GM21737 (cell line): ENCODE data around the gene SPOCK2.
"Not testable (repeated sequence)": the region's sequence is repeated elsewhere in the genome, so short reads cannot be mapped to it uniquely, and the experiment has no call there.

Experiments
- ATAC-seq: cut with Tn5 transposase; IDR thresholded peaks from one replicate; pipeline ENCODE4 v1.9.1; 2021; ENCODE audit warnings: mild to moderate bottlenecking, moderate library complexity; ENCODE audit not compliant: unreplicated experiment

The SPOCK2 gene

DNA sequence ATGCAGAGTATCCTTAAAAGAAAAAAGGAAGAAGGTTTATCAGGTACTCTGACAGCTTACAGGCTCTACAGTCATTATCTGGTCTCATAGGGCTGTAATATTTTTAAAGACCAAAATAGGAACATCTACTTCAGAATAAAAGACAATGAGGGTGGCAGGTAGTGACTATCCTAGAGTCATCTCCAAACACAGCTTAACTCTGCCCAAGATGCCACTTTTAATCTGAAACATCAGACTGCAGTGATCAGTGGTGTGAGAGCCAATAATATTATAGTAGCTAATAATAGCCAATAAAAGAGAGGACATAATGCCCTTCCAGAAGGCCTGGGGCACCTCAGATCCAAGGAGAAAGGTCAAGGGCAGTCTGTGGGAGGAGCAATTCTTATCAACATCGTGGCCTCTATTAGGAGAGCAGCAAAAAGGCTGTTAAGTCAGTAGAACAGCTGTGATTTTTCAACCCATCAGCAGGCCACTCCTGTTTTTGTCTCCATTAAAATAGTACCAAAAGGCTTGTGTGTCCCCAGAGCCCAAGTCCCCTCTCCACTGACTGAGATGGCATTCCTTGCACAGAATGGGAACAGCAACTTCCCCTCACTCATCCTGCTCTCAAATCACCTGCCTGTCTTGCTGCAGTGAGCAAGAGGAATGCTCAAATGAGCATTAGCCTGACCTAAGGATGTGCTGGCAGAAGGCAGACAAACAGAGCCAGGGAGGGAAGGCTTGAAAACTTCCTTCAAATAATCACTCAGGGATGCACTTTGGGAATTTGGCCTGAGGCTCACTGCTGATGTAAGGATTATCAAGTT, 20.7 kb upstream of the SPOCK2 start:
- ATAC-seq = no peak

DNA sequence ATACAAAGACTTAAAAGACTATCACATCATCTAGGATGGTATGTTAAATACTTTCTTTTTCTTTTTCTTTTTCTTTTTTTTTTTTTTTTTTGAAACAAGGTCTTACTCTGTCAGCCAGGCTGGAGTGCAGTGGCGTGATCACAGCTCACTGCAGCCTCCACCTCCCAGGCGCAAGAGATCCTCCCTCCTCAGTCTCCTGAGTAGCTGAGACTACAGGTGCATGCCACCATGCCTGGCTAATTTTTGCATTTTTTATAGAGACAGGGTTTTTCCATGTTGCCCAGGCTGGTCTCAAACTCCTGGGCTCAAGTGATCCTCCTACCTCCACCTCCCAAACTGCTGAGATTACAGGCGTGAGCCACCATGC, 19.6 kb upstream of the SPOCK2 start:
- ATAC-seq = not testable (repeated sequence)

GRCh38 chr10:72107325-72108003, 19.1 kb upstream of the SPOCK2 start:
- ATAC-seq = no peak

- no peak for ATAC-seq
These were observed 18.5 kb upstream of the SPOCK2 start for GRCh38 chr10:72106896-72107295.

GRCh38 chr10:72106154-72106849, 18.0 kb upstream of the SPOCK2 start:
- no peak for ATAC-seq

DNA sequence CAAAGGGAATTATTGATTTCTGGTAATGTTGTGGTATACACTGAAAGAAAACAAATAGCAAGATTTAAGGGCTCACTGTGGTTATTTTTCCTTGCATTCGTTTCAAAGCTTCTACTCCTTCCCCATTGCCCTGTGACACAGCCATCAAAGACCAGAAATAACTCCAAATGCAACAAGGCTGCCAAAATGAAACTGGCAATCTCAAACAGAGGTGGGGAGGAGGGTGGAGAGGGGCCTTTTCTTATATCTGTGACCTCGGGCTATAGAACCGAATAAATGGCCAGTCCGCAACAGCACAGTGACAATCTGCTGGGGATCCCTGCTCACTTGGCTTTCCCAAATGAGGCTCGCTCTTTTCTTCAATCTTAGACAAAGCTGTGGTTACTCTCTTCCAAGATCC, 17.4 kb upstream of the SPOCK2 start:
- ATAC-seq = no peak

GRCh38 chr10:72105098-72105475, 16.7 kb upstream of the SPOCK2 start:
- no peak for ATAC-seq

GRCh38 chr10:72104472-72105097, 16.2 kb upstream of the SPOCK2 start:
- ATAC-seq = no peak

GRCh38 chr10:72099600-72099921, 11.2 kb upstream of the SPOCK2 start:
- ATAC-seq = no peak

GRCh38 chr10:72098836-72099599, 10.7 kb upstream of the SPOCK2 start:
- ATAC-seq = no peak

- ATAC-seq = no peak
These were observed 10.0 kb upstream of the SPOCK2 start for GRCh38 chr10:72098301-72098835.

GRCh38 chr10:72097448-72098300, 9.3 kb upstream of the SPOCK2 start:
- ATAC-seq = no peak

DNA sequence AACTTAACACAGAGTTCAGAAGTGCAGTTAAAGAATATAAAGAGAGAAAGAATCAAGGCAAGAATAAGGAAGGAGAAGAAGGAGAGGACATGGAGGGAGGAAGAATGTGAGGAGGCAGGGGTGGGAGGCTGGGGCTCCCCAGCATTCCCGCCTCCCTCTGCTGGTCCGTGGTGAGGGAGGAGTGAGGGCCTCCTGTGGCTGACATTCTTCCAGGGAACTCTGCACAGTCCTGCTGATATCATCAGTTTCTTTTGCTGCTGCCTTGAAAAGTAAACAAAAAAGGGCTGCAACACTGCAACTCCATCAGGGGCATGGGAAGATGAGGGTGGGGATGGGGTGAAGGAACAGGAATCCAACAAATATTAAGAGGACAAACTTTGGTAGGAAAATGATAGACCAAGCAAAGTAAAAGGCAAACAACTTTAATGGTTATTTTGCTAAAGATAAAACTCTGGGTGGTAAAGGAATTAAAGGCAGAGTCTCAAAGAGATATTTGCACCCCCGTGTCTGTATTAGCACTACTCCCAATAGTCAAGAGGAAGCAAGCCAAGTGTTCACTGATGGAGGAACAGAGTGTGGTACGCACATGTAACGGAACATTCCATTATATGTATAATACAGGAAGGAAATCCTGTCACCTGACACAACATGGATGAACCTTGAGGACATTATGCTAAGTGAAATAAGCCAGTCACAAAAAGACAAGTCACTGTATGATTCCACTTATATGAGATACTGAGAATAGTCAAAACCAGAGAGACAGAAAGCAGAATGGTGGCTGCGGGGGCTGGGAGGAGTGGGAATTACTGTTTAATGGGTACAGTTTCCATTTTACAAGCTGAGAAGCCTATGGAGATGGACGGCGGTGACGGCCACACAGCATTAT, 8.0 kb upstream of the SPOCK2 start:
- no peak for ATAC-seq

- ATAC-seq = no peak
These were observed 6.8 kb upstream of the SPOCK2 start for GRCh38 chr10:72095195-72095594.

- no peak for ATAC-seq
These were observed 6.2 kb upstream of the SPOCK2 start for GRCh38 chr10:72094574-72094973.

GRCh38 chr10:72093450-72093849, 5.1 kb upstream of the SPOCK2 start:
- ATAC-seq = no peak

DNA sequence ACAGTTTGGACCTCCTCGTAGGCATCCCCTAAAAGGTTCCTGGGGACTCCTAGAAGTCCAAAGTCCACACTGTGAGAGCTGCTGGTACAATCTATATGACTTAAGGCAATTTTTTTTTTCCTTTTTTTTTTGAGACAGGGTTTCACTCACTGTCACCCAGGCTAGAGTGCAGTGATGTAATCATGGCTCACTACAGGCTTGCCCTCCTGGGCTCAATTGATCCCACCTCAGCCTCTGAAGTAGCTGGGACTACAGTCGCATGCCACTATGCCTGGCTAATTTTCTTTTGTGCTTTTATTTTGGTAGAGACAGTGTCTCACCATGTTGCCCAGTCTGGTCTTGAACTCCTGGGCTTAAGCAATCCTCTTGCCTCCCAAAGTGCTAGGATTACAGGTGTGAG, 4.6 kb upstream of the SPOCK2 start:
- ATAC-seq = no peak

GRCh38 chr10:72092171-72092924, 4.0 kb upstream of the SPOCK2 start:
- no peak for ATAC-seq
